Heart right ventricle (tissue), 16 donors: ENCODE measurements around the gene TRAPPC3. TPM values are rescaled to one million over a fixed set of nuclear protein-coding genes. Genes with fewer than 3 reads are reported as not detected.

Source experiments
- ATAC-seq, 8 donors: fragments of 200-7000 bp; cut with Tn5 transposase; one replicate each; pipeline ENCODE4 v1.9.1; 2020; ENCODE audit warnings: mild to moderate bottlenecking in 8 of 8, moderate library complexity in 8 of 8, moderate number of reproducible peaks in 1 of 8
- DNase-seq, 2 donors: peaks; one replicate each; pipeline ENCODE4 v3.0.0-alpha.2; 2020
- H3K27ac ChIP-seq, 10 donors: fragments of 200-600 bp; sonication (generic) in 2 of 10; one replicate each; pipeline versions ENCODE4 v1.5.0 to v1.8.0; 2020 to 2022; ENCODE audit warnings: mild to moderate bottlenecking in 3 of 10
- H3K27me3 ChIP-seq, 7 donors: fragments of 200-600 bp; one replicate each; pipeline ENCODE4 v1.8.0; 2021 to 2022; ENCODE audit warnings: mild to moderate bottlenecking in 2 of 7
- H3K36me3 ChIP-seq, 9 donors: fragments of 200-600 bp; sonication (generic) in 1 of 9; one replicate each; pipeline versions ENCODE4 v1.5.0 to v1.8.0; 2020 to 2022; ENCODE audit warnings: mild to moderate bottlenecking in 2 of 9
- H3K4me1 ChIP-seq, 9 donors: fragments of 200-600 bp; sonication (generic) in 1 of 9; one replicate each; pipeline versions ENCODE4 v1.5.0 to v1.8.0; 2020 to 2022; ENCODE audit warnings: mild to moderate bottlenecking in 4 of 9
- H3K4me3 ChIP-seq, 10 donors: fragments of 200-600 bp; sonication (generic) in 2 of 10; one replicate each; pipeline versions ENCODE4 v1.5.0 to v1.8.0; 2020 to 2022; ENCODE audit warnings: mild to moderate bottlenecking in 7 of 10, moderate library complexity in 2 of 10
- H3K9me3 ChIP-seq, 11 donors: fragments of 200-600 bp in 10 of 11; sonication (generic) in 2 of 11; one replicate each; pipeline versions ENCODE4 v1.5.0 to v1.8.0; 2013 to 2022; ENCODE audit warnings: mild to moderate bottlenecking in 2 of 11, control low read depth in 1 of 11, moderate library complexity in 1 of 11
- WGBS, 2 donors: extraction: QIAGEN DNeasy Blood & Tissue Kit; methylation state at CpG; one replicate each; pipeline ENCODE4 v1.1.7; 2013; ENCODE audit warnings: inconsistent platforms in 1 of 2; 5-methylcytosine and 5-hydroxymethylcytosine counted together
- intact Hi-C, 10 donors: fragments of 100-400 bp; cut with DNase I; formaldehyde crosslinking; loops; one replicate each; pipeline versions ENCODE4 v1.11.1 to v1.14.2; 2022
- polyA plus RNA-seq, 2 donors: library from polyadenylated mRNA; stranded (reverse); fragments of 200-250 nt; gene quantifications; one replicate each; pipeline ENCODE4 v1.2.3, GENCODE V29; 2013
- total RNA-seq, 10 donors: library from RNA; stranded (reverse); fragmentation: NEBNext Ultra II Directional in 3 of 10; extraction: Animal tissue kit (Norgen Biotek cat#: 25700) in 3 of 10; gene quantifications; one replicate each; pipeline versions ENCODE4 v1.2.1 to v1.2.4, GENCODE V29; 2021 to 2023
- TF ChIP-seq, protein P1 (sequence below), 9 donors: fragments of 200-600 bp; sonication (generic) in 2 of 9; IDR thresholded peaks; one replicate each; pipeline versions ENCODE4 v1.5.0 to v1.8.0; 2021 to 2022; ENCODE audit warnings: antibody characterized with exemption in 9 of 9, mild to moderate bottlenecking in 5 of 9, moderate library complexity in 1 of 9
- donor health status: Arrhythmogenic right ventricular cardiomyopathy.
- donor health status: ischemic (EF 13 %, LVEDD 7.1; RV severe dilation, severe dysfunction).
- donor health status: healthy with polysubstance abuse.
- donor health status: DM: no; HTN: yes; CAD: no.
- donor health status: DM: no; HTN: no; CAD: no.
- donor health status: ischemic (EF 25% LVEDD 6.9; RV normal size, moderate dysfunction).
- donor health status: ischemic (EF 25% LVEDD 5.7; RV mildly dilated, moderate dysfunction).
- donor health status: healthy.
- donor health status: DM: yes; HTN: yes; CAD: no.
- donor health status: Ischemic cardiomyopathy.
- donor health status: ischemic (EF 35%, LVEDD 5.7; RV mildly dilated, moderate dysfunction).
- donor health status: nonischemic (EF 11% LVEDD 7.7; RV severe dilation, severe dysfunction).
- donor health status: DM: yes; HTN: yes; CAD: no.
- donor health status: PGD.
- donor health status: ischemic (EF 29% LVEDD 5.4; RV normal size, mild dysfunction).
- donor health status: nonischemic (EF 23%, LVEDD 6.1; RV moderate dilation, normal function).

TRAPPC3 gene
- total and polyA plus RNA-seq, 12 donors, result 33.6 to 73.8 (median 48.4) TPM

- TF ChIP-seq, protein P1, sequence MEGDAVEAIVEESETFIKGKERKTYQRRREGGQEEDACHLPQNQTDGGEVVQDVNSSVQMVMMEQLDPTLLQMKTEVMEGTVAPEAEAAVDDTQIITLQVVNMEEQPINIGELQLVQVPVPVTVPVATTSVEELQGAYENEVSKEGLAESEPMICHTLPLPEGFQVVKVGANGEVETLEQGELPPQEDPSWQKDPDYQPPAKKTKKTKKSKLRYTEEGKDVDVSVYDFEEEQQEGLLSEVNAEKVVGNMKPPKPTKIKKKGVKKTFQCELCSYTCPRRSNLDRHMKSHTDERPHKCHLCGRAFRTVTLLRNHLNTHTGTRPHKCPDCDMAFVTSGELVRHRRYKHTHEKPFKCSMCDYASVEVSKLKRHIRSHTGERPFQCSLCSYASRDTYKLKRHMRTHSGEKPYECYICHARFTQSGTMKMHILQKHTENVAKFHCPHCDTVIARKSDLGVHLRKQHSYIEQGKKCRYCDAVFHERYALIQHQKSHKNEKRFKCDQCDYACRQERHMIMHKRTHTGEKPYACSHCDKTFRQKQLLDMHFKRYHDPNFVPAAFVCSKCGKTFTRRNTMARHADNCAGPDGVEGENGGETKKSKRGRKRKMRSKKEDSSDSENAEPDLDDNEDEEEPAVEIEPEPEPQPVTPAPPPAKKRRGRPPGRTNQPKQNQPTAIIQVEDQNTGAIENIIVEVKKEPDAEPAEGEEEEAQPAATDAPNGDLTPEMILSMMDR (IDR thresholded peaks at IDR 0.05), result no peak
- H3K9me3 ChIP-seq, result no peaks in the 10 kb centered on the region
- H3K27me3 ChIP-seq, result peaks cover 0 to 33% (median 10%) of the 10 kb centered on the region in 7 donors
- H3K27ac ChIP-seq, result no peak within 1 kb of the TSS
- intact Hi-C loops, result no loop called here
- peak within 1 kb of the TSS in 9 of 10 donors; percentile 9 to 49 (median 41) for H3K4me3 ChIP-seq
- H3K36me3 ChIP-seq, result no peaks in the 10 kb centered on the region
- DNase-seq (peak; percentile 28 to 43), ATAC-seq (peak in 7 of 8 donors; percentile 19 to 75 (median 68))
- H3K4me1 ChIP-seq, result peaks cover 0 to 37% (median 5%) of the 10 kb centered on the region in 9 donors
- 10 to 33% methylated on average over 33 to 77 of the region's 77 CpGs for WGBS, 2 donors
These were observed 23.9 kb downstream of the TRAPPC3 start, which contains the start of gene COL8A2 for GRCh38 chr1:36125129-36125991. Gene COL8A2, minus strand, starts transcription at chr1:36125222. Its CDS starts 24,980 bp downstream, at chr1:36100242.

- 23 to 29% methylated on average over 27 to 42 of the region's 42 CpGs for WGBS, 2 donors
- H3K27ac ChIP-seq, result no peak overlapping the region
- peak overlapping the region in 4 of 10 donors; percentile 12 to 34 (median 20) for H3K4me3 ChIP-seq
- no peaks in the 10 kb centered on the region for H3K36me3 ChIP-seq
- TF ChIP-seq, protein P1 (IDR thresholded peaks at IDR 0.05), result no peak
- peaks cover 0 to 45% (median 5%) of the 10 kb centered on the region in 9 donors for H3K4me1 ChIP-seq
- no peaks in the 10 kb centered on the region for H3K9me3 ChIP-seq
- DNase-seq, result no peak
- intact Hi-C loops, result no loop called here
- ATAC-seq, result peak in 1 of 8 donors; percentile 6
- H3K27me3 ChIP-seq, result peaks cover 0 to 33% (median 10%) of the 10 kb centered on the region in 7 donors
These were observed 24.7 kb downstream of the TRAPPC3 start for GRCh38 chr1:36124404-36125128.

DNA sequence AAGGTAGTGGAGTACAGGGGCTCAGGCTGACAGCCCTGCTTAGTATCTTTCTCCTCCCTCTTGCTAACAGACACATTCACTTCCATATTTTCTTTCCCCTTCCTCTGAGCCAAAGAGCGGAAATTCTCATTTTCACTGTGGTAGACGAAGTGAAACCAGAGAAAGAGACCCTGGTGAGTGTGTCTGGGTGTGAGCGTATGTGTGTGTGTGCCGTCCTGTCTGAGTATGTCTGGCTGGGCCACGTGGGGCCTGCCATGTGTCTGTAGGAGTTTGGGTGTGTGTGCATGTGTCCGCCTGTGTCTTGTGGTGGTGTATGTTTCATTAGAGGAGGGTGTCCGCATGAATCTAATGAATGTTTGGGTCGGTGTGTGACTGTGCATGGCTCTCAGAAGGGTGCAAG lies 25.9 kb downstream of the TRAPPC3 start:
- TF ChIP-seq, protein P1 (IDR thresholded peaks at IDR 0.05), result no peak
- Histone ChIP-seq H3K4me1 (peaks cover 0 to 49% (median 5%) of the 10 kb centered on the region in 9 donors), H3K4me3 (peak overlapping the region in 1 of 10 donors; percentile 13), H3K27me3 (peaks cover 0 to 33% (median 10%) of the 10 kb centered on the region in 7 donors), H3K9me3 (no peaks in the 10 kb centered on the region), H3K36me3 (no peaks in the 10 kb centered on the region), H3K27ac (peak overlapping the region in 1 of 10 donors; percentile 67)
- WGBS, 2 donors, result 56 to 60% methylated on average over 8 of the region's 8 CpGs
- intact Hi-C loops, result no loop called here
- ATAC-seq (peak in 6 of 8 donors; percentile 23 to 52 (median 50)), DNase-seq (no peak)
